ENCODE measurements around the gene HOOK2. TPM values are rescaled to one million over a fixed set of nuclear protein-coding genes. Genes with fewer than 3 reads are reported as not detected.

HOOK2 gene
- polyA plus RNA-seq, 1 of the 3 experiments (the other 2 are of a cell fraction) = 33.0 TPM

DNA sequence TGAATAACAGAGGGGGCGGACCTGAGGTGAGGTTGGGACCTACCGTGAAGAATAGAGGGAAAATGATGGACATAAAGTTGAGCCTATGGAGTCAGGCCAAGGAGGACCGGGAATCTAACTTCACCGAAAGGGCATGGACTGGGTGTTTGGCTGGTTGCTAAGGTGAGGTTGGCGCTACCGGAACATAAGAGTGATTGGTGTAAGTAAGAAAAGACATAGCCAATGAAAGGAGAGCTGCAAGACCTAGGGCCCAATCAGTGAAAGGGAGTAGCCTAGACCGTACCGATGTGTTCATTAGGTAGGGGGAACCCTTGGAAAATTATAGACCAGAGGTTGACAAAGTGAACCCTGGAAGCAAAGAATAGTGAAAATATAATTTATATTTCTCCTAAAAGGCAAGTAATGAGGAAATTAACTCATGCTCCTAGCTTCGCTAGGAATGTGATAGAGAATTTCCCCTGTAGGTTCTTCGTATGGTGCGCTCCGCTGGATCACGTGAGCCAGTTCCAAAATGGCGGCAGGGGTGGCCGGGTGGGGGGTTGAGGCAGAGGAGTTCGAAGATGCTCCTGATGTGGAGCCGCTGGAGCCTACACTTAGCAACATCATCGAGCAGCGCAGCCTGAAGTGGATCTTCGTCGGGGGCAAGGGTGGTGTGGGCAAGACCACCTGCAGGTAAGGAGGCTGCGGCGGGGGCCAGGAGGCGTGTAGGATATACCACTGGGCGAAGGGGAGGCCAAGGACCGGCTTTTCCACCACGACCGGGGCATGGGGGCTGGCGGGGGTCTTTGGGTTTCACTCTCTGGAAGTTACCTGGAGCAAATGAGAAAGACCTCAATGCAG lies 38.1 kb downstream of the HOOK2 start, which contains the start of gene GET3 (continued):
- TF ChIP-seq SMC3 (IDR thresholded peaks at IDR 0.05; ENCODE audit: low read depth, low read length) = no peak
- TF ChIP-seq, protein P1, sequence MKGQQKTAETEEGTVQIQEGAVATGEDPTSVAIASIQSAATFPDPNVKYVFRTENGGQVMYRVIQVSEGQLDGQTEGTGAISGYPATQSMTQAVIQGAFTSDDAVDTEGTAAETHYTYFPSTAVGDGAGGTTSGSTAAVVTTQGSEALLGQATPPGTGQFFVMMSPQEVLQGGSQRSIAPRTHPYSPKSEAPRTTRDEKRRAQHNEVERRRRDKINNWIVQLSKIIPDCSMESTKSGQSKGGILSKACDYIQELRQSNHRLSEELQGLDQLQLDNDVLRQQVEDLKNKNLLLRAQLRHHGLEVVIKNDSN (IDR thresholded peaks at IDR 0.05; ENCODE audit: borderline replicate concordance, low read depth) = peak; percentile 96
- TF ChIP-seq EP300 (IDR thresholded peaks at IDR 0.05; ENCODE audit: borderline replicate concordance in 1 of 2, low read depth in 1 of 2, low read length in 1 of 2) = no peak
- TF ChIP-seq CHD2 (IDR thresholded peaks at IDR 0.05; ENCODE audit: low read length, partially characterized antibody) = peak; percentile 11
- TF ChIP-seq, protein P2, sequence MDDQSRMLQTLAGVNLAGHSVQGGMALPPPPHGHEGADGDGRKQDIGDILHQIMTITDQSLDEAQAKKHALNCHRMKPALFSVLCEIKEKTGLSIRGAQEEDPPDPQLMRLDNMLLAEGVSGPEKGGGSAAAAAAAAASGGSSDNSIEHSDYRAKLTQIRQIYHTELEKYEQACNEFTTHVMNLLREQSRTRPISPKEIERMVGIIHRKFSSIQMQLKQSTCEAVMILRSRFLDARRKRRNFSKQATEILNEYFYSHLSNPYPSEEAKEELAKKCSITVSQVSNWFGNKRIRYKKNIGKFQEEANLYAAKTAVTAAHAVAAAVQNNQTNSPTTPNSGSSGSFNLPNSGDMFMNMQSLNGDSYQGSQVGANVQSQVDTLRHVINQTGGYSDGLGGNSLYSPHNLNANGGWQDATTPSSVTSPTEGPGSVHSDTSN (IDR thresholded peaks at IDR 0.05) = peak; percentile 97
- no peak for TF ChIP-seq EZH2phosphoT487 (IDR thresholded peaks at IDR 0.05; ENCODE audit: borderline replicate concordance, low read depth)
- peak; percentile 97 for TF ChIP-seq YY1 (IDR thresholded peaks at IDR 0.05; ENCODE audit: low read depth)
- TF ChIP-seq ELF1 (IDR thresholded peaks at IDR 0.05) = no peak
- no peak for TF ChIP-seq MEF2A (IDR thresholded peaks at IDR 0.05; ENCODE audit: borderline replicate concordance, low read depth)
- no peak for TF ChIP-seq GATA2 (CRISPR knock-in tag; IDR thresholded peaks at IDR 0.05)
- no peak for TF ChIP-seq TCF12 (IDR thresholded peaks at IDR 0.05)

DNA sequence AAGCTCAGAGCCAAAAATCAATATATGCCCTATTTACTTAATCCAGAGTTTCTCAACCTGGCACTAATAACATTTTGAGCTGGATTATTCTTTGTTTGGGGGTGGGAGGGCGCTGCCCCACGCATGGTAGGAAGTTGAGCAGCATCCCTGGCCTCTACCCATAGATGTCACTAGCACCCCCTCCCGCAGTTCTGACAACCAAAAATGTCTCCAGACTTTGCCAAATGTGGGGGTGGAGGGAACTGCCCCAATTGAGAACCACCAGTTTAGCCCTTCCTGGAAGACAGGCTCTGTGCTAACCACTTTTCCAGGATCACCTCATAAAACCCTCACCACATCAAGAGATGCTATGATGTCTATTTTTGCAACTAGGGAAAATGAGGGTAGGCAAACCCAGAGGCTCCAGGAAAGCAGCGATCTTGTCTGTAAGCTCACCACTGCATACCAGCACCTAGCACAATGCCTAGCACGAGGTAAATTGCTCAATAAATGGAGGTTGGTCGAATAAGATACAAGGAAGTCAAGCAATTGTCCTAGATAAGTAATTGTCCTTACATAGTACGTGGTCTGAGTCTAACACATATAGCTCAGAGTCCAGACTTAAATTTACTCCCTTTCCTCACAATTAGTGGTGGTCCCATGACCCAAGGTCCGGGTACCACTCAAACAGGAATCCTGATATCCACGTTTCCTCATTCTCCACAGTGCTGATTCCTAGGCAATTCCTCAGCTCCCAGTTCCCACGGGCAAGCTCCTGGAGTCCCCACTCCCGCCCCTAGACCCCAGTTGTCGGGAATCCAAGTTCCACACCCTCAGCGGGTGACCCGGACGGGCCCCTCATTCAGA lies 41.8 kb downstream of the HOOK2 start:
- ChIA-PET POLR2A (interaction anchor here (1.3 to 1.6 kb wide), 2 partner anchors 10 to 33 kb away, joined by 3 to 6 read pairs; partner anchors contain the start of gene TNPO2), CTCF (interaction anchor here (1.2 to 23.9 kb wide), 8 partner anchors 10 to 113 kb away, joined by 3 to 273 read pairs (median 8); partner anchors contain the start of gene TNPO2)
- peaks cover 11 to 29% of the 10 kb centered on the region in 2 experiments; a peak in 1 of 4 replicates for H3K4me1 ChIP-seq (ENCODE audit: control insufficient read depth in 1 of 2, insufficient read depth in 2 of 2, low read depth in 1 of 2, low read length in 1 of 2)
- peak overlapping the region; percentile 84 to 89 for H3K27ac ChIP-seq (ENCODE audit: low read depth in 2 of 2, low read length in 1 of 2)
- peak overlapping the region; percentile 98 for H3K9ac ChIP-seq
- peaks cover 70% of the 10 kb centered on the region for H3K79me2 ChIP-seq (ENCODE audit: insufficient read depth)
- peak overlapping the region; percentile 92 for H3K4me2 ChIP-seq
- H3K27me3 ChIP-seq (ENCODE audit: insufficient read depth) = no peaks in the 10 kb centered on the region
- peak; percentile 76 for DNase-seq
- H3F3A ChIP-seq (replicated peaks; ENCODE audit: insufficient read depth) = peaks cover 26% of the 10 kb centered on the region
- H3K36me3 ChIP-seq (replicated peaks in 1 of 2; ENCODE audit: control insufficient read depth in 1 of 2, insufficient read depth in 2 of 2, low read length in 1 of 2) = peaks cover 19 to 24% of the 10 kb centered on the region in 2 experiments
- TF ChIP-seq FOSL2 (IDR thresholded peaks at IDR 0.05; ENCODE audit: borderline replicate concordance, low read depth) = no peak
- TF ChIP-seq USF2 (IDR thresholded peaks at IDR 0.05; ENCODE audit: borderline replicate concordance, low read depth, low read length) = no peak
- no peak for TF ChIP-seq GATA2 (CRISPR knock-in tag; IDR thresholded peaks at IDR 0.05)
- TF ChIP-seq, protein P3, sequence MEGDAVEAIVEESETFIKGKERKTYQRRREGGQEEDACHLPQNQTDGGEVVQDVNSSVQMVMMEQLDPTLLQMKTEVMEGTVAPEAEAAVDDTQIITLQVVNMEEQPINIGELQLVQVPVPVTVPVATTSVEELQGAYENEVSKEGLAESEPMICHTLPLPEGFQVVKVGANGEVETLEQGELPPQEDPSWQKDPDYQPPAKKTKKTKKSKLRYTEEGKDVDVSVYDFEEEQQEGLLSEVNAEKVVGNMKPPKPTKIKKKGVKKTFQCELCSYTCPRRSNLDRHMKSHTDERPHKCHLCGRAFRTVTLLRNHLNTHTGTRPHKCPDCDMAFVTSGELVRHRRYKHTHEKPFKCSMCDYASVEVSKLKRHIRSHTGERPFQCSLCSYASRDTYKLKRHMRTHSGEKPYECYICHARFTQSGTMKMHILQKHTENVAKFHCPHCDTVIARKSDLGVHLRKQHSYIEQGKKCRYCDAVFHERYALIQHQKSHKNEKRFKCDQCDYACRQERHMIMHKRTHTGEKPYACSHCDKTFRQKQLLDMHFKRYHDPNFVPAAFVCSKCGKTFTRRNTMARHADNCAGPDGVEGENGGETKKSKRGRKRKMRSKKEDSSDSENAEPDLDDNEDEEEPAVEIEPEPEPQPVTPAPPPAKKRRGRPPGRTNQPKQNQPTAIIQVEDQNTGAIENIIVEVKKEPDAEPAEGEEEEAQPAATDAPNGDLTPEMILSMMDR (IDR thresholded peaks at IDR 0.05) = peak; percentile 54
- 0 out of 2 replicates have a peak, but pooled peaks have one; percentile 18 for TF ChIP-seq MAX (IDR thresholded peaks at IDR 0.05; ENCODE audit: low read depth)
- TF ChIP-seq SMC3 (IDR thresholded peaks at IDR 0.05; ENCODE audit: low read depth, low read length) = no peak
- H3K4me3 ChIP-seq (ENCODE audit: low read depth in 2 of 2, low read length in 1 of 2) = peak overlapping the region; percentile 87 to 90
- H3K9me2 ChIP-seq = no peaks in the 10 kb centered on the region
- no peaks in the 10 kb centered on the region for H3K9me3 ChIP-seq
- 1% methylated on average over 15 of the region's 15 CpGs for WGBS (ENCODE audit: low lambda C conversion rate)
- H2AFZ ChIP-seq (ENCODE audit: low read depth) = peak overlapping the region; percentile 58; the same call in 1 of the 2 replicates
- peaks cover 39% of the 10 kb centered on the region for H4K20me1 ChIP-seq (ENCODE audit: insufficient read depth)

Measured in SK-N-SH (cell line).